GM18909 (cell line): ENCODE data around the gene NPHP4.
A peak's percentile ranks its signal among the peaks of the same experiment; 100 is the strongest.

Experiments used
- ATAC-seq: cut with Tn5 transposase; IDR thresholded peaks from one replicate; pipeline ENCODE4 v1.9.1; 2021; ENCODE audit warnings: mild to moderate bottlenecking; ENCODE audit not compliant: unreplicated experiment, poor library complexity

The NPHP4 gene

GRCh38 chr1:5975133-5975880 lies 16.9 kb downstream of the NPHP4 start:
- ATAC-seq, result peak; percentile 64

GRCh38 chr1:5974631-5975030 lies 17.6 kb downstream of the NPHP4 start:
- ATAC-seq, result no peak

- ATAC-seq, result no peak
These were observed 18.5 kb downstream of the NPHP4 start for GRCh38 chr1:5973771-5974170.

- ATAC-seq, result no peak
These were observed 20.1 kb downstream of the NPHP4 start for GRCh38 chr1:5972198-5972520.

GRCh38 chr1:5971471-5972197 lies 20.6 kb downstream of the NPHP4 start:
- ATAC-seq, result no peak

- no peak for ATAC-seq
These were observed 21.5 kb downstream of the NPHP4 start for GRCh38 chr1:5970610-5971273.

GRCh38 chr1:5969168-5969567 lies 23.1 kb downstream of the NPHP4 start:
- no peak for ATAC-seq

- ATAC-seq, result no peak
These were observed 24.0 kb downstream of the NPHP4 start for GRCh38 chr1:5968161-5968736.

GRCh38 chr1:5967351-5968160 lies 24.7 kb downstream of the NPHP4 start:
- no peak for ATAC-seq

GRCh38 chr1:5966543-5967205 lies 25.6 kb downstream of the NPHP4 start:
- no peak for ATAC-seq

- ATAC-seq, result no peak
These were observed 26.6 kb downstream of the NPHP4 start for GRCh38 chr1:5965586-5966131.

GRCh38 chr1:5962265-5963105 lies 29.7 kb downstream of the NPHP4 start:
- no peak for ATAC-seq

- ATAC-seq, result no peak
These were observed 30.6 kb downstream of the NPHP4 start for GRCh38 chr1:5961601-5962000.

- no peak for ATAC-seq
These were observed 31.9 kb downstream of the NPHP4 start for GRCh38 chr1:5960336-5960735.

GRCh38 chr1:5959667-5960230 lies 32.5 kb downstream of the NPHP4 start:
- no peak for ATAC-seq

GRCh38 chr1:5959087-5959486 lies 33.1 kb downstream of the NPHP4 start:
- ATAC-seq, result no peak

GRCh38 chr1:5956022-5956830 lies 36.0 kb downstream of the NPHP4 start:
- no peak for ATAC-seq
